IMR-90 (cell line): ENCODE data around the gene RPGRIP1L. TPM values are rescaled to one million over a fixed set of nuclear protein-coding genes. Genes with fewer than 3 reads are reported as not detected.

Source experiments
- ATAC-seq: fragments of 200-7000 bp; cut with Tn5 transposase; 2 replicates; pipeline ENCODE4 v1.9.1; 2020; ENCODE audit warnings: low read depth, mild to moderate bottlenecking, moderate library complexity
- BruUV-seq: library from RNA; stranded (reverse); fragments of 400-500 nt; replicated peaks from 2 replicates; lab custom pipeline; 2021; lab: Mats Ljungman, UMichigan
- CTCF ChIA-PET: fragments of 300-600 bp; formaldehyde crosslinking; extraction: SDS; loops from one replicate; lab custom pipeline; 2021; ENCODE audit warnings: antibody characterized with exemption; lab: Yijun Ruan, JAX
- POLR2A ChIA-PET: fragments of 300-600 bp; sonication (Branson Sonifier 250); formaldehyde crosslinking; loops from one replicate; lab custom pipeline; 2022; ENCODE audit warnings: antibody characterized with exemption; ENCODE audit not compliant: unreplicated experiment; lab: Charles Lee
- DNase-seq: peaks from one replicate; pipeline ENCODE4 v3.0.0; 2013
- H2AFZ ChIP-seq: replicated peaks from 2 replicates; pipeline ENCODE3; 2013; ENCODE audit warnings: low read length, mild to moderate bottlenecking; ENCODE audit not compliant: poor library complexity
- H2AK5ac ChIP-seq: 2 replicates; pipeline ENCODE4 v1.6.1; 2013; ENCODE audit warnings: low read depth, low read length, inconsistent platforms
- H2AK9ac ChIP-seq: replicated peaks from 2 replicates; pipeline ENCODE3; 2013; ENCODE audit warnings: mild to moderate bottlenecking, low read depth, low read length, moderate library complexity; ENCODE audit not compliant: poor library complexity
- H2BK120ac ChIP-seq: 2 replicates; pipeline ENCODE4 v1.6.1; 2013; ENCODE audit warnings: low read depth, low read length, inconsistent platforms
- H2BK15ac ChIP-seq: 3 replicates; pipeline ENCODE4 v1.6.1; 2013; ENCODE audit warnings: low read depth, low read length, inconsistent platforms
- H2BK20ac ChIP-seq: 2 replicates; pipeline ENCODE4 v1.6.1; 2013; ENCODE audit warnings: low read depth, mild to moderate bottlenecking, inconsistent platforms, low read length, moderate library complexity
- H2BK5ac ChIP-seq: 2 replicates; pipeline ENCODE4 v1.6.1; 2013; ENCODE audit warnings: mild to moderate bottlenecking, low read depth, low read length, inconsistent platforms; ENCODE audit not compliant: poor library complexity, severe bottlenecking
- H3K14ac ChIP-seq: replicated peaks from 2 replicates; pipeline ENCODE4 v1.6.1; 2013; ENCODE audit warnings: low read depth, low read length, inconsistent platforms
- H3K18ac ChIP-seq: 2 replicates; pipeline ENCODE4 v1.6.1; 2013; ENCODE audit warnings: low read depth, low read length, control low read depth
- H3K23ac ChIP-seq: 2 replicates; pipeline ENCODE4 v1.6.1; 2013; ENCODE audit warnings: low read depth, low read length, inconsistent platforms
- H3K27ac ChIP-seq: 2 replicates; pipeline ENCODE4 v1.5.1; 2013; ENCODE audit warnings: mild to moderate bottlenecking, control low read depth, low read length; ENCODE audit not compliant: insufficient read depth
- H3K27me3 ChIP-seq: 2 replicates; pipeline ENCODE4 v1.6.1; 2013; ENCODE audit warnings: low read length; ENCODE audit not compliant: control insufficient read depth, insufficient read depth
- H3K36me3 ChIP-seq: 2 replicates; pipeline ENCODE4 v1.6.1; 2013; ENCODE audit warnings: low read length, mixed read lengths; ENCODE audit not compliant: control insufficient read depth, insufficient read depth
- H3K4ac ChIP-seq: 2 replicates; pipeline ENCODE4 v1.6.1; 2013; ENCODE audit warnings: low read depth, low read length, inconsistent platforms
- H3K4me1 ChIP-seq: 2 replicates; pipeline ENCODE4 v1.6.1; 2013; ENCODE audit warnings: low read length, mixed read lengths; ENCODE audit not compliant: control insufficient read depth, insufficient read depth
- H3K4me2 ChIP-seq: 2 replicates; pipeline ENCODE4 v1.6.1; 2013; ENCODE audit warnings: low read depth, mild to moderate bottlenecking, control low read depth, low read length, moderate library complexity
- H3K4me3 ChIP-seq: 2 replicates; pipeline ENCODE4 v1.5.1; 2013; ENCODE audit warnings: low read depth, mild to moderate bottlenecking, control low read depth, low read length, moderate library complexity; ENCODE audit not compliant: insufficient read depth
- H3K56ac ChIP-seq: 2 replicates; pipeline ENCODE4 v1.6.1; 2013; ENCODE audit warnings: low read length, inconsistent platforms; ENCODE audit not compliant: insufficient read depth; ENCODE audit errors: extremely low read depth
- H3K79me1 ChIP-seq, 2 experiments: 2 replicates each; pipeline ENCODE4 v1.6.1; 2013; ENCODE audit warnings: low read length in 2 of 2, inconsistent platforms in 1 of 2, low read depth in 1 of 2
- H3K9ac ChIP-seq: 2 replicates; pipeline ENCODE4 v1.6.1; 2013; ENCODE audit warnings: low read depth, low read length, control low read depth
- H3K9me1 ChIP-seq: 2 replicates; pipeline ENCODE4 v1.6.1; 2013; ENCODE audit warnings: low read length, inconsistent platforms; ENCODE audit not compliant: insufficient read depth
- H3K9me3 ChIP-seq: 2 replicates; pipeline ENCODE4 v1.6.1; 2013; ENCODE audit warnings: low read length; ENCODE audit not compliant: control insufficient read depth, insufficient read depth
- H4K20me1 ChIP-seq: 2 replicates; pipeline ENCODE4 v1.6.1; 2013; ENCODE audit warnings: low read length, inconsistent platforms; ENCODE audit not compliant: insufficient read depth
- H4K5ac ChIP-seq: 2 replicates; pipeline ENCODE4 v1.6.1; 2013; ENCODE audit warnings: mild to moderate bottlenecking, low read depth, low read length, control low read depth
- H4K8ac ChIP-seq, 2 experiments: 2 replicates each; pipeline ENCODE4 v1.6.1; 2013; ENCODE audit warnings: low read depth in 2 of 2, low read length in 2 of 2, control low read depth in 1 of 2, inconsistent platforms in 1 of 2
- H4K91ac ChIP-seq: 2 replicates; pipeline ENCODE4 v1.6.1; 2013; ENCODE audit warnings: low read depth, low read length, inconsistent platforms; ENCODE audit not compliant: insufficient read depth
- CHD1 ChIP-seq: IDR thresholded peaks from 2 replicates; pipeline ENCODE4 v1.6.1; 2012; ENCODE audit warnings: low read depth, low read length, improper control_type of control experiment
- CTCF ChIP-seq: conservative IDR thresholded peaks from 2 replicates; pipeline ENCODE4 v1.5.1; 2012; ENCODE audit warnings: mild to moderate bottlenecking, low read depth, low read length, improper control_type of control experiment
- MAFK ChIP-seq: IDR thresholded peaks from 2 replicates; pipeline ENCODE4 v1.6.1; 2012; ENCODE audit warnings: low read depth, low read length, improper control_type of control experiment
- RAD21 ChIP-seq: IDR thresholded peaks from 2 replicates; pipeline ENCODE4 v1.6.1; 2012; ENCODE audit warnings: low read length, improper control_type of control experiment
- WGBS, 2 experiments: methylation state at CpG; one replicate each; pipeline versions ENCODE4 v1.1.5 to v1.1.7; 2013; ENCODE audit warnings: missing lambda C conversion rate in 2 of 2; ENCODE audit not compliant: insufficient read length in 1 of 2; ENCODE audit errors: extremely low coverage in 2 of 2; 5-methylcytosine and 5-hydroxymethylcytosine counted together
- dilution Hi-C: fragments of 300-500 bp; cut with HindIII; formaldehyde crosslinking; loops from one replicate; pipeline ENCODE4 v1.14.3; 2018; ENCODE audit warnings: low sequenced_read_pairs; ENCODE audit not compliant: unreplicated experiment
- in situ Hi-C: fragments of 300-500 bp; cut with MboI; formaldehyde crosslinking; loops from 3 replicates; pipeline ENCODE4 v1.14.3; 2019; ENCODE audit warnings: low sequenced_read_pairs, inconsistent platforms, mixed read lengths
- intact Hi-C: fragments of 100-400 bp; cut with micrococcal nuclease; formaldehyde crosslinking; loops from 2 replicates; pipeline ENCODE4 v1.10.0; 2022
- polyA plus RNA-seq, 3 experiments: library from polyadenylated mRNA; depleted of rRNA; stranded (reverse); fragments of >200 nt; gene quantifications; 2 replicates each; pipeline ENCODE4 v1.2.3, GENCODE V29; 2012; ENCODE audit warnings: low replicate concordance in 1 of 3
- total RNA-seq: library from RNA; depleted of rRNA; stranded (reverse); fragments of >200 nt; gene quantifications from 2 replicates; pipeline ENCODE4 v1.2.3, GENCODE V29; 2012
- TF ChIP-seq, protein P1 (sequence below): fragments of 150-350 bp; IDR thresholded peaks from 2 replicates; pipeline ENCODE4 v1.6.1; 2017; ENCODE audit warnings: mild to moderate bottlenecking, antibody characterized with exemption, low read length, low read depth

RPGRIP1L gene
- total and polyA plus RNA-seq, 2 of the 4 experiments (the other 2 are of a cell fraction), result 7.3 to 10.4 TPM

DNA sequence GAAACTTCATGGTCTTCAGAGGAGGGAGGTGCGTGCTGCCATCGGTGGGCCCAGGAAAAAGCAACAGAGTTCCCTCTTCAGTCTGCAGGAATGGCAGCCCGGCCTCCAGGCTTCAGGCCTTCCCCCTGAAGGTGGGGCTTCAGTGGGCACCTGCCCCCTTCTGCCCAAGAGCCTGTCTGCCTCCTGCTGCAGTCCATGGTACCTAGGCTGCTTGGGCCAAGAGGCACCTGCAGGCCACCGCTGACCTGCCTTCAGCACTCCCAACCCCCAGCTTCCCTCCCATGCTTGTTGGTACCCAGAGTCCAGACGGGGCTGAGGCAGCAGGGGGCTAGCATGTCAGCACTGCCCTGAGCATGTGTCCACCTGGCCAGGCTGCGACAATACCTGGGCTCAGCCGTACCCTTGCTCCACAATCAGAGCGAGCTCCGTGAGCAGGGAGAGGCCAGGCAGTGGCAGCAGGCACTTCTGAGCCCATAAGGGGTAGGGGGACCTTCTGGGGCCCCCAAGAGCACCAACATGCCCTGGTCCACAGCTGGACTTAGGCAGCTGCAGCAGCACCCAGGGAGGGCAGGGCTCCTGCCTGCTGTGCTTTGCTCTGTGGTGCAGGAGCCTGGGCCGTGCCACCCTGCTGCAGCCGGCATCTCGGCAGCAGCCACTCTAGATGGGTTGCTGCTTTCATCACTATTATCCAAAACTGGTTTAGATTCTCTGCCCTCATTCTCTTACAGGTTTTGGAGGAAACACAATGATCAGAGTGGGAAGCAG is 123.4 kb downstream of the RPGRIP1L start:
- no peak for TF ChIP-seq CTCF
- TF ChIP-seq, protein P1, sequence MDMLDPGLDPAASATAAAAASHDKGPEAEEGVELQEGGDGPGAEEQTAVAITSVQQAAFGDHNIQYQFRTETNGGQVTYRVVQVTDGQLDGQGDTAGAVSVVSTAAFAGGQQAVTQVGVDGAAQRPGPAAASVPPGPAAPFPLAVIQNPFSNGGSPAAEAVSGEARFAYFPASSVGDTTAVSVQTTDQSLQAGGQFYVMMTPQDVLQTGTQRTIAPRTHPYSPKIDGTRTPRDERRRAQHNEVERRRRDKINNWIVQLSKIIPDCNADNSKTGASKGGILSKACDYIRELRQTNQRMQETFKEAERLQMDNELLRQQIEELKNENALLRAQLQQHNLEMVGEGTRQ, result no peak
- no peak for TF ChIP-seq RAD21
- no peak for TF ChIP-seq MAFK
- TF ChIP-seq CHD1, result no peak
- DNase-seq (no peak), ATAC-seq (no peak)
- H3K4ac ChIP-seq, result no peak overlapping the region
- H3K56ac ChIP-seq, result no peak overlapping the region
- no TSS peak for BruUV-seq
- no peak overlapping the region for H3K18ac ChIP-seq
- H2BK5ac ChIP-seq, result no peak overlapping the region
- in situ Hi-C loops (no loop called here), intact Hi-C loops (no loop called here), dilution Hi-C loops (no loop called here)
- no peaks in the 10 kb centered on the region for H3K4me1 ChIP-seq
- no peak overlapping the region for H2AK5ac ChIP-seq
- H3K9me1 ChIP-seq, result no peaks in the 10 kb centered on the region
- H3K4me2 ChIP-seq, result no peak overlapping the region
- H3K9me3 ChIP-seq, result no peaks in the 10 kb centered on the region
- no peak overlapping the region for H2BK120ac ChIP-seq
- H3K27ac ChIP-seq, result no peak overlapping the region
- H2AFZ ChIP-seq, result no peak overlapping the region
- no peak overlapping the region for H2BK20ac ChIP-seq
- POLR2A ChIA-PET, result no interaction called here
- H2BK15ac ChIP-seq, result no peak overlapping the region
- no peak overlapping the region for H3K9ac ChIP-seq
- no peak overlapping the region for H3K4me3 ChIP-seq
- H4K5ac ChIP-seq, result no peak overlapping the region
- H4K91ac ChIP-seq, result no peak overlapping the region
- no peaks in the 10 kb centered on the region for H3K36me3 ChIP-seq
- no peaks in the 10 kb centered on the region for H3K79me1 ChIP-seq
- peaks cover 2% of the 10 kb centered on the region for H3K27me3 ChIP-seq
- WGBS, 2 experiments, result 0% methylated on average over 2 of the region's 12 CpGs; no CpG with 5 or more reads in 1 of the 2 experiments
- CTCF ChIA-PET, result no interaction called here
- no peak overlapping the region for H3K14ac ChIP-seq
- no peak overlapping the region for H4K8ac ChIP-seq
- H3K23ac ChIP-seq, result no peak overlapping the region
- H2AK9ac ChIP-seq, result no peak overlapping the region
- no peaks in the 10 kb centered on the region for H4K20me1 ChIP-seq
